GM12892 (cell line): Measurements from ENCODE around the gene TTLL6.

Experiments used
- POLR2A ChIP-seq: IDR thresholded peaks from 2 replicates; pipeline ENCODE4 v1.6.1; 2011; ENCODE audit warnings: low read depth, low read length, control low read depth
- TAF1 ChIP-seq: IDR thresholded peaks from 2 replicates; pipeline ENCODE4 v1.6.1; 2011; ENCODE audit warnings: low read depth, mild to moderate bottlenecking, control low read depth, low read length, borderline replicate concordance

- no peak for TF ChIP-seq POLR2A
- TF ChIP-seq TAF1 = no peak
These were observed 61.7 kb downstream of the TTLL6 start for GRCh38 chr17:48755356-48755755.
